ENCODE measurements around the gene SLC26A4. TPM values are rescaled to one million over a fixed set of nuclear protein-coding genes. Genes with fewer than 3 reads are reported as not detected.

The SLC26A4 gene
- total RNA-seq, 1 experiment from 2014 or later: not detected

GRCh38 chr7:107684947-107685463 is 24.4 kb downstream of the SLC26A4 start:
- no peak overlapping the region for H3K27ac Mint-ChIP-seq (ENCODE audit: unreplicated experiment)
- intact Hi-C loops (cut with micrococcal nuclease; ENCODE audit: unreplicated experiment): no loop called here
- ChIA-PET CTCF (no interaction called here), POLR2A (no interaction called here)
- no peak overlapping the region for H3K4me3 ChIP-seq (ENCODE audit: low read depth, low read length)
- DNase-seq: no peak
- H3K36me3 Mint-ChIP-seq (ENCODE audit: insufficient read depth, unreplicated experiment): no peaks in the 10 kb centered on the region
- H3K9me3 Mint-ChIP-seq (ENCODE audit: unreplicated experiment): no peaks in the 10 kb centered on the region
- no peaks in the 10 kb centered on the region for H3K27me3 ChIP-seq (replicated peaks; ENCODE audit: control insufficient read depth, insufficient read depth, low read length)
- peaks cover 17% of the 10 kb centered on the region for H3K27me3 Mint-ChIP-seq (ENCODE audit: insufficient read depth, unreplicated experiment)
- H3K9me3 ChIP-seq: no peaks in the 10 kb centered on the region
- H3K4me1 Mint-ChIP-seq (ENCODE audit: low read depth, unreplicated experiment): no peaks in the 10 kb centered on the region
- BruUV-seq (replicated peaks): no TSS peak
- no peak overlapping the region for H3K4me3 Mint-ChIP-seq (ENCODE audit: unreplicated experiment)
- no peaks in the 10 kb centered on the region for H3K4me1 ChIP-seq
- no peaks in the 10 kb centered on the region for H3K36me3 ChIP-seq (ENCODE audit: control insufficient read depth, insufficient read depth, low read length)
- TF ChIP-seq CTCF (IDR thresholded peaks at IDR 0.05; ENCODE audit: insufficient read depth in 1 of 2, low read depth in 1 of 2, low read length in 1 of 2, severe bottlenecking in 1 of 2, unreplicated experiment in 1 of 2): no peak

- no TSS peak for BruUV-seq (replicated peaks)
- H3K36me3 Mint-ChIP-seq (ENCODE audit: insufficient read depth, unreplicated experiment): no peaks in the 10 kb centered on the region
Measured at GRCh38 chr7:107686816-107687387, 26.3 kb downstream of the SLC26A4 start.

GRCh38 chr7:107687656-107688055 is 27.0 kb downstream of the SLC26A4 start:
- CTCF ChIA-PET: no interaction called here
- no peak overlapping the region for H3K4me3 ChIP-seq (ENCODE audit: low read depth, low read length)
- H3K4me1 ChIP-seq: no peaks in the 10 kb centered on the region
- H3K27me3 Mint-ChIP-seq (ENCODE audit: insufficient read depth, unreplicated experiment): peaks cover 18% of the 10 kb centered on the region
- H3K27me3 ChIP-seq (replicated peaks; ENCODE audit: control insufficient read depth, insufficient read depth, low read length): peaks cover 2% of the 10 kb centered on the region; the same call in 1 of the 2 replicates
- intact Hi-C loops (cut with micrococcal nuclease; ENCODE audit: unreplicated experiment): no loop called here
- no TSS peak for BruUV-seq (replicated peaks)
- no peaks in the 10 kb centered on the region for H3K9me3 ChIP-seq
- no peak overlapping the region for H3K4me3 Mint-ChIP-seq (ENCODE audit: unreplicated experiment)
- POLR2A ChIA-PET: no interaction called here
- no peak for TF ChIP-seq CTCF (IDR thresholded peaks at IDR 0.05; ENCODE audit: insufficient read depth in 1 of 2, low read depth in 1 of 2, low read length in 1 of 2, severe bottlenecking in 1 of 2, unreplicated experiment in 1 of 2)
- H3K4me1 Mint-ChIP-seq (ENCODE audit: low read depth, unreplicated experiment): no peaks in the 10 kb centered on the region
- no peaks in the 10 kb centered on the region for H3K36me3 Mint-ChIP-seq (ENCODE audit: insufficient read depth, unreplicated experiment)
- no peaks in the 10 kb centered on the region for H3K9me3 Mint-ChIP-seq (ENCODE audit: unreplicated experiment)
- H3K27ac Mint-ChIP-seq (ENCODE audit: unreplicated experiment): no peak overlapping the region
- no peak for DNase-seq
- H3K36me3 ChIP-seq (ENCODE audit: control insufficient read depth, insufficient read depth, low read length): no peaks in the 10 kb centered on the region

More at GRCh38 chr7:107686816-107687387, 26.3 kb downstream of the SLC26A4 start:
- ChIA-PET POLR2A (no interaction called here), CTCF (no interaction called here)
- Mint-ChIP-seq H3K9me3 (ENCODE audit: unreplicated experiment) (no peaks in the 10 kb centered on the region), H3K27ac (ENCODE audit: unreplicated experiment) (no peak overlapping the region), H3K4me1 (ENCODE audit: low read depth, unreplicated experiment) (no peaks in the 10 kb centered on the region), H3K4me3 (ENCODE audit: unreplicated experiment) (no peak overlapping the region), H3K27me3 (ENCODE audit: insufficient read depth, unreplicated experiment) (peaks cover 17% of the 10 kb centered on the region)
- DNase-seq: no peak
- H3K4me1 ChIP-seq: no peaks in the 10 kb centered on the region
- H3K9me3 ChIP-seq: no peaks in the 10 kb centered on the region
- H3K27me3 ChIP-seq (replicated peaks; ENCODE audit: control insufficient read depth, insufficient read depth, low read length): peaks cover 2% of the 10 kb centered on the region; the same call in 1 of the 2 replicates
- intact Hi-C loops (cut with micrococcal nuclease; ENCODE audit: unreplicated experiment): no loop called here
- TF ChIP-seq CTCF (IDR thresholded peaks at IDR 0.05; ENCODE audit: insufficient read depth in 1 of 2, low read depth in 1 of 2, low read length in 1 of 2, severe bottlenecking in 1 of 2, unreplicated experiment in 1 of 2): no peak
- H3K4me3 ChIP-seq (ENCODE audit: low read depth, low read length): no peak overlapping the region
- no peaks in the 10 kb centered on the region for H3K36me3 ChIP-seq (ENCODE audit: control insufficient read depth, insufficient read depth, low read length)

All from Caco-2 (cell line).